DOHH2 (cell line): Measurements from ENCODE around the gene PPHLN1.

Experiments
- EZH2phosphoT487 ChIP-seq: fragments of 200-600 bp; sonication (generic); IDR thresholded peaks from 2 replicates; pipeline ENCODE4 v1.6.1; 2017; ENCODE audit warnings: borderline replicate concordance, mild to moderate bottlenecking, antibody characterized with exemption, low read length, moderate library complexity, mixed read lengths
- TF ChIP-seq, protein P1 (sequence below): fragments of 200-600 bp; sonication (generic); IDR thresholded peaks from one replicate; pipeline ENCODE4 v1.5.1; 2014; ENCODE audit warnings: antibody characterized with exemption, mild to moderate bottlenecking, low read depth, low read length; ENCODE audit not compliant: poor library complexity, severe bottlenecking

DNA sequence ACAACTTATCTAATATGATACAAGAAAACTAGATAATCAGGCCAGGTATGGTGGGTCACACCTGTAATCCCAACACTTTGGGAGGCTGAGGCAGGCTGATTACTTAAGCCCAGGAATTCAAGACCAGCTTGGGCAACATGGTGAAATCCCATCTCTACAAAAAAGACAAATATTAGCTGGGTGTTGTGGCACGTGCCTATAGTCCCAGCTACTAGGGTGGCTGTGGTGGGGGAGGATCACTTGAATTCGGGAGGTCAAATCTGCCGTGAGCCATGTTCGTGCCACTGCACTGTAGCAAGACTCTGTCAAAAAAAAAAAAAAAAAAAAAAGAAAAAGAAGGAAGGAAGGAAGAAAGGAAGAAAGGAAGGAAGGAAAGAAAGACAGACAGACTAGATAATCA, 27.1 kb upstream of the PPHLN1 start:
- TF ChIP-seq, protein P1, sequence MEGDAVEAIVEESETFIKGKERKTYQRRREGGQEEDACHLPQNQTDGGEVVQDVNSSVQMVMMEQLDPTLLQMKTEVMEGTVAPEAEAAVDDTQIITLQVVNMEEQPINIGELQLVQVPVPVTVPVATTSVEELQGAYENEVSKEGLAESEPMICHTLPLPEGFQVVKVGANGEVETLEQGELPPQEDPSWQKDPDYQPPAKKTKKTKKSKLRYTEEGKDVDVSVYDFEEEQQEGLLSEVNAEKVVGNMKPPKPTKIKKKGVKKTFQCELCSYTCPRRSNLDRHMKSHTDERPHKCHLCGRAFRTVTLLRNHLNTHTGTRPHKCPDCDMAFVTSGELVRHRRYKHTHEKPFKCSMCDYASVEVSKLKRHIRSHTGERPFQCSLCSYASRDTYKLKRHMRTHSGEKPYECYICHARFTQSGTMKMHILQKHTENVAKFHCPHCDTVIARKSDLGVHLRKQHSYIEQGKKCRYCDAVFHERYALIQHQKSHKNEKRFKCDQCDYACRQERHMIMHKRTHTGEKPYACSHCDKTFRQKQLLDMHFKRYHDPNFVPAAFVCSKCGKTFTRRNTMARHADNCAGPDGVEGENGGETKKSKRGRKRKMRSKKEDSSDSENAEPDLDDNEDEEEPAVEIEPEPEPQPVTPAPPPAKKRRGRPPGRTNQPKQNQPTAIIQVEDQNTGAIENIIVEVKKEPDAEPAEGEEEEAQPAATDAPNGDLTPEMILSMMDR, result no peak
- no peak for TF ChIP-seq EZH2phosphoT487
